K562 (cell line): ENCODE data around the gene MID2. TPM values are rescaled to one million over a fixed set of nuclear protein-coding genes. Genes with fewer than 3 reads are reported as not detected.

Experiments
- ATAC-seq: fragments of 200-7000 bp; cut with Tn5 transposase; 3 replicates; pipeline ENCODE4 v1.9.1; 2020; ENCODE audit warnings: moderate library complexity
- BruUV-seq: library from RNA; stranded (reverse); fragments of 400-500 nt; replicated peaks from 2 replicates; lab custom pipeline; 2021; lab: Mats Ljungman, UMichigan
- CTCF ChIA-PET: fragments of 300-600 bp; formaldehyde crosslinking; extraction: SDS; loops from one replicate; lab custom pipeline; 2021; ENCODE audit warnings: low intra/inter-chr PET ratio; lab: Yijun Ruan, JAX
- POLR2A ChIA-PET: fragments of 300-600, 350-650 bp; sonication (Branson Sonifier 250); formaldehyde crosslinking; extraction: SDS; loops from one replicate; lab custom pipeline; 2021; ENCODE audit warnings: antibody characterized with exemption, inconsistent platforms; lab: Yijun Ruan, JAX
- DNase-seq, 4 experiments: peaks; one replicate each; pipeline versions ENCODE4 v3.0.0 to v3.0.0-alpha.2; 2011 to 2018; ENCODE audit warnings: low spot score in 3 of 4, mixed read lengths in 3 of 4; ENCODE audit errors: extremely low read depth in 1 of 4
- FAIRE-seq: peaks from 2 replicates; lab custom pipeline; 2011; peaks lifted over from hg19 to GRCh38; lab: Jason Lieb, UNC
- H2AFZ ChIP-seq: 2 replicates; pipeline ENCODE4 v1.6.0; 2011; ENCODE audit warnings: low read depth, low read length, control low read depth, inconsistent platforms
- H3K27ac ChIP-seq: fragments of 200-600 bp; 3 replicates; pipeline ENCODE4 v1.8.0; 2011; ENCODE audit warnings: low read depth, mild to moderate bottlenecking, control low read depth, inconsistent platforms, low read length, moderate library complexity, mixed read lengths; ENCODE audit errors: extremely low read depth
- H3K27me3 ChIP-seq, 2 experiments: fragments of 300-600 bp in 1 of 2; 2 replicates in 1 of 2; 3 replicates in 1 of 2; pipeline versions ENCODE4 v1.6.0 to v1.8.0; 2011; ENCODE audit warnings: inconsistent platforms in 2 of 2, low read length in 2 of 2, mild to moderate bottlenecking in 1 of 2, mixed read lengths in 1 of 2, moderate library complexity in 1 of 2; ENCODE audit not compliant: control insufficient read depth in 2 of 2, insufficient read depth in 2 of 2
- H3K36me3 ChIP-seq: fragments of 300-600 bp; 3 replicates; pipeline ENCODE4 v1.8.0; 2011; ENCODE audit warnings: mild to moderate bottlenecking, low read length, inconsistent platforms; ENCODE audit not compliant: control insufficient read depth, insufficient read depth
- H3K4me1 ChIP-seq, 2 experiments: fragments of 200-600 bp in 1 of 2; replicated peaks in 1 of 2; 2 replicates in 1 of 2; 3 replicates in 1 of 2; pipeline versions ENCODE4 v1.5.1 to v1.8.0; 2011; ENCODE audit warnings: inconsistent platforms in 2 of 2, low read length in 2 of 2, mild to moderate bottlenecking in 1 of 2, mixed read lengths in 1 of 2, moderate library complexity in 1 of 2; ENCODE audit not compliant: control insufficient read depth in 2 of 2, insufficient read depth in 2 of 2
- H3K4me2 ChIP-seq: 2 replicates; pipeline ENCODE4 v1.6.1; 2011; ENCODE audit warnings: low read length, control low read depth, inconsistent platforms, mixed read lengths; ENCODE audit not compliant: insufficient read depth
- H3K4me3 ChIP-seq: fragments of 200-600 bp; sonication (generic), shearing (Covaris generic); 2 replicates; pipeline ENCODE4 v1.5.1; 2016; ENCODE audit warnings: control low read depth, inconsistent platforms
- H3K79me2 ChIP-seq: fragments of 200-600 bp; 3 replicates; pipeline ENCODE4 v1.8.0; 2011; ENCODE audit warnings: low read length, inconsistent platforms; ENCODE audit not compliant: control insufficient read depth, insufficient read depth
- H3K9ac ChIP-seq, 2 experiments: 2 replicates each; pipeline versions ENCODE4 v1.6.0 to v1.6.1; 2011; ENCODE audit warnings: low read depth in 2 of 2, low read length in 2 of 2, control low read depth in 1 of 2, inconsistent platforms in 1 of 2, mild to moderate bottlenecking in 1 of 2, mixed read lengths in 1 of 2; ENCODE audit not compliant: insufficient read depth in 1 of 2
- H3K9me1 ChIP-seq: one replicate; pipeline ENCODE4 v1.6.0; 2011; ENCODE audit warnings: inconsistent platforms, mild to moderate bottlenecking, low read length, moderate library complexity; ENCODE audit not compliant: control insufficient read depth, insufficient read depth
- H3K9me3 ChIP-seq: replicated peaks from 2 replicates; pipeline ENCODE4 v1.5.1; 2011; ENCODE audit warnings: low read depth, low read length, inconsistent platforms; ENCODE audit not compliant: control insufficient read depth, insufficient read depth
- H4K20me1 ChIP-seq: replicated peaks from 2 replicates; pipeline ENCODE4 v1.6.1; 2011; ENCODE audit warnings: low read length, inconsistent platforms, mixed read lengths; ENCODE audit not compliant: control insufficient read depth, insufficient read depth
- ARID3A ChIP-seq: IDR thresholded peaks from 2 replicates; pipeline ENCODE4 v1.6.1; 2012; ENCODE audit warnings: low read depth, low read length, improper control_type of control experiment, borderline replicate concordance
- CCAR2 ChIP-seq: fragments of 200-400 bp; formaldehyde crosslinking; IDR thresholded peaks from 2 replicates; pipeline ENCODE4 v1.6.1; 2017; ENCODE audit warnings: mild to moderate bottlenecking, low read depth, low read length
- GTF2A2 ChIP-seq: IDR thresholded peaks from 2 replicates; pipeline ENCODE4 v1.6.1; 2016; ENCODE audit warnings: mild to moderate bottlenecking, missing genetic modification characterization, missing compliant biosample characterization
- MAFG ChIP-seq: fragments of 450-650 bp; conservative IDR thresholded peaks from 2 replicates; pipeline ENCODE4 v1.6.1; 2016; ENCODE audit warnings: missing genetic modification characterization, missing compliant biosample characterization
- MCM7 ChIP-seq, 2 experiments: fragments of 450-650 bp; IDR thresholded peaks; 2 replicates each; pipeline ENCODE4 v1.6.1; 2016 to 2018
- USF1 ChIP-seq: sonication (generic); formaldehyde crosslinking; IDR thresholded peaks from 2 replicates; pipeline ENCODE4 v1.9.0; 2022; ENCODE audit warnings: mild to moderate bottlenecking, missing genetic modification reagents
- XRCC3 ChIP-seq: fragments of 450-650 bp; IDR thresholded peaks from 2 replicates; pipeline ENCODE4 v1.6.1; 2017; ENCODE audit warnings: mild to moderate bottlenecking, moderate library complexity
- ZBTB26 ChIP-seq: fragments of 450-650 bp; formaldehyde crosslinking; IDR thresholded peaks from 2 replicates; pipeline ENCODE4 v1.4.0; 2022; ENCODE audit warnings: missing genetic modification characterization
- ZNF175 ChIP-seq: fragments of 200-800 bp; sonication (Bioruptor generic); IDR thresholded peaks from 2 replicates; pipeline ENCODE4 v1.6.1; 2016; ENCODE audit warnings: low read depth, mild to moderate bottlenecking, missing genetic modification characterization, missing compliant biosample characterization
- ZNF217 ChIP-seq: sonication (generic); formaldehyde crosslinking; IDR thresholded peaks from 2 replicates; pipeline ENCODE4 v1.8.0; 2022; ENCODE audit warnings: mild to moderate bottlenecking, missing genetic modification reagents
- WGBS: fragments of 100-300 bp; shearing (Covaris generic); methylation state at CpG from one replicate; pipeline ENCODE4 v1.1.6; 2016; ENCODE audit warnings: low coverage, mixed read lengths; ENCODE audit not compliant: insufficient coverage; ENCODE audit errors: missing lambda C conversion rate; 5-methylcytosine and 5-hydroxymethylcytosine counted together
- in situ Hi-C: fragments of 300-500 bp; cut with MboI; formaldehyde crosslinking; loops from 4 replicates; pipeline ENCODE4 v1.15.0; 2018; ENCODE audit warnings: inconsistent platforms, mixed read lengths
- intact Hi-C: fragments of 100-400 bp; cut with micrococcal nuclease; formaldehyde crosslinking; loops from 2 replicates; pipeline ENCODE4 v1.14.2; 2022
- polyA plus RNA-seq, 8 experiments: library from polyadenylated mRNA; depleted of rRNA in 4 of 8; stranded (reverse) in 5 of 8; unstranded in 3 of 8; fragments of >200 nt; fragmentation: Nextera tagmentation in 2 of 8; fragmentation: Illumina TruSeq in 1 of 8; extraction: Ambion mirVana in 2 of 8; extraction: Trizol in 1 of 8; gene quantifications; 2 replicates each; pipeline versions ENCODE4 v1.2.1 to v1.2.3, GENCODE V29; 2011 to 2014; ENCODE audit warnings: inconsistent platforms in 1 of 8, missing spikeins in 1 of 8
- total RNA-seq, 7 experiments: library from RNA; depleted of rRNA in 6 of 7; stranded (reverse); fragments of >200 nt in 6 of 7; fragmentation: Illumina TruSeq in 2 of 7; extraction: Trizol in 2 of 7; gene quantifications; 2 replicates each; pipeline versions ENCODE4 v1.2.1 to v1.2.3, GENCODE V29; 2011 to 2021; ENCODE audit warnings: low replicate concordance in 1 of 7

MID2 gene
- total and polyA plus RNA-seq, 9 of the 15 experiments (the other 6 are each of a cell fraction or from before 2014, with no cell fraction given), result 0.07 TPM; not detected in 8

- no peak for TF ChIP-seq ZNF175 (CRISPR knock-in tag)
Measured at GRCh38 chrX:107780525-107780924, 45.1 kb upstream of the MID2 start (continued).

- no peaks in the 10 kb centered on the region; a peak in 1 of 5 replicates for H3K27me3 ChIP-seq
- no peaks in the 10 kb centered on the region for H3K9me1 ChIP-seq
- TF ChIP-seq MCM7 (IDR thresholded peaks at IDR 0.05), result no peak
- no peak for TF ChIP-seq GTF2A2 (tag)
- no peak for TF ChIP-seq ZNF217
- no peak for TF ChIP-seq MAFG (tag)
- no peak for TF ChIP-seq ARID3A
- no peak for TF ChIP-seq CCAR2
- TF ChIP-seq USF1 (CRISPR knock-in tag), result no peak
- TF ChIP-seq ZBTB26 (CRISPR knock-in tag), result no peak
- no peak for TF ChIP-seq XRCC3
- no peak overlapping the region for H3K27ac ChIP-seq
- H3K36me3 ChIP-seq, result no peaks in the 10 kb centered on the region
- ATAC-seq, result no peak
- no peak overlapping the region for H2AFZ ChIP-seq
- H3K4me2 ChIP-seq, result no peak overlapping the region
- no TSS peak for BruUV-seq
- DNase-seq, result no peak
- no peak overlapping the region for H3K9ac ChIP-seq
- in situ Hi-C loops (no loop called here), intact Hi-C loops (no loop called here)
- H3K9me3 ChIP-seq, result no peaks in the 10 kb centered on the region
- no peaks in the 10 kb centered on the region for H4K20me1 ChIP-seq
- ChIA-PET POLR2A (interaction anchor here (1.2 kb wide), 1 partner anchor 98 kb away, joined by 5 read pairs; no protein-coding TSS in a partner anchor), CTCF (no interaction called here)
- no peaks in the 10 kb centered on the region for H3K79me2 ChIP-seq
- H3K4me1 ChIP-seq, result no peaks in the 10 kb centered on the region
- 0% methylated on average over 1 of the region's 1 CpG for WGBS
- H3K4me3 ChIP-seq, result no peak overlapping the region
- FAIRE-seq, result no peak
Measured at GRCh38 chrX:107787827-107788226, 37.8 kb upstream of the MID2 start.
